K562 (cell line): Measurements from ENCODE around the gene MEF2C. TPM values are rescaled to one million over a fixed set of nuclear protein-coding genes. Genes with fewer than 3 reads are reported as not detected.

Experiments
- ARID1B ChIP-seq: fragments of 450-650 bp; IDR thresholded peaks from 2 replicates; pipeline ENCODE4 v1.6.1; 2016; ENCODE audit warnings: antibody characterized with exemption, mild to moderate bottlenecking, inconsistent platforms
- BRD9 ChIP-seq: fragments of 450-650 bp; IDR thresholded peaks from 2 replicates; pipeline ENCODE4 v1.6.1; 2018; ENCODE audit warnings: low read depth; ENCODE audit not compliant: partially characterized antibody
- CBFA2T2 ChIP-seq: fragments of 450-650 bp; conservative IDR thresholded peaks from 2 replicates; pipeline ENCODE4 v1.6.1; 2017; ENCODE audit warnings: mild to moderate bottlenecking
- EP300 ChIP-seq: IDR thresholded peaks from 2 replicates; pipeline ENCODE4 v1.6.1; 2012; ENCODE audit warnings: low read length, improper control_type of control experiment
- ETV5 ChIP-seq: sonication (generic); formaldehyde crosslinking; IDR thresholded peaks from 2 replicates; pipeline ENCODE4 v1.4.0; 2020; ENCODE audit warnings: low read depth, mild to moderate bottlenecking, missing genetic modification reagents
- KLF1 ChIP-seq: fragments of 450-650 bp; IDR thresholded peaks from 2 replicates; pipeline ENCODE4 v1.6.1; 2016; ENCODE audit warnings: missing genetic modification characterization, missing compliant biosample characterization
- LARP7 ChIP-seq: fragments of 450-650 bp; IDR thresholded peaks from 2 replicates; pipeline ENCODE4 v1.6.1; 2016
- LEF1 ChIP-seq: fragments of 450-650 bp; IDR thresholded peaks from 2 replicates; pipeline ENCODE4 v1.6.1; 2016; ENCODE audit warnings: mild to moderate bottlenecking
- NCOR1 ChIP-seq: fragments of 450-650 bp; IDR thresholded peaks from 2 replicates; pipeline ENCODE4 v1.6.1; 2016; ENCODE audit warnings: mild to moderate bottlenecking, moderate library complexity
- NEUROD1 ChIP-seq: fragments of 150-350 bp; IDR thresholded peaks from 2 replicates; pipeline ENCODE4 v1.6.1; 2014; ENCODE audit warnings: borderline replicate concordance, low read length, low read depth; ENCODE audit not compliant: partially characterized antibody
- NFIC ChIP-seq: fragments of 450-650 bp; IDR thresholded peaks from 2 replicates; pipeline ENCODE4 v1.6.1; 2017; ENCODE audit warnings: mild to moderate bottlenecking, inconsistent platforms
- PML ChIP-seq: IDR thresholded peaks from 2 replicates; pipeline ENCODE4 v1.6.1; 2012; ENCODE audit warnings: low read length, inconsistent platforms
- SMARCA4 ChIP-seq: fragments of 450-650 bp; IDR thresholded peaks from 2 replicates; pipeline ENCODE4 v1.6.1; 2016
- SMARCE1 ChIP-seq: fragments of 450-650 bp; IDR thresholded peaks from 2 replicates; pipeline ENCODE4 v1.7.1; 2016; ENCODE audit warnings: mild to moderate bottlenecking
- STAT5A ChIP-seq: IDR thresholded peaks from 2 replicates; pipeline ENCODE4 v1.6.1; 2012; ENCODE audit warnings: low read length, inconsistent platforms, borderline replicate concordance
- TAF1 ChIP-seq: IDR thresholded peaks from 2 replicates; pipeline ENCODE4 v1.6.1; 2011; ENCODE audit warnings: mild to moderate bottlenecking, low read length, moderate library complexity; ENCODE audit not compliant: insufficient read depth, control insufficient read depth, severe bottlenecking; ENCODE audit errors: extremely low read depth
- TBL1XR1 ChIP-seq, 2 experiments: IDR thresholded peaks; 2 replicates each; pipeline ENCODE4 v1.6.1; 2012; ENCODE audit warnings: improper control_type of control experiment in 2 of 2, low read length in 2 of 2, mild to moderate bottlenecking in 1 of 2
- TSC22D4 ChIP-seq: fragments of 450-650 bp; IDR thresholded peaks from 2 replicates; pipeline ENCODE4 v1.6.1; 2016; ENCODE audit warnings: missing genetic modification characterization, missing biosample characterization, control low read depth
- ZBED1 ChIP-seq: IDR thresholded peaks from 2 replicates; pipeline ENCODE4 v1.6.1; 2014
- ZNF384 ChIP-seq: IDR thresholded peaks from 2 replicates; pipeline ENCODE4 v1.6.1; 2012; ENCODE audit warnings: low read depth, low read length, improper control_type of control experiment
- ZNF79 ChIP-seq: fragments of 250-450 bp; sonication (Bioruptor Pico); IDR thresholded peaks from 2 replicates; pipeline ENCODE4 v1.4.0; 2020; ENCODE audit warnings: low read depth, mild to moderate bottlenecking, moderate library complexity
- polyA plus RNA-seq, 8 experiments: library from polyadenylated mRNA; depleted of rRNA in 4 of 8; stranded (reverse) in 5 of 8; unstranded in 3 of 8; fragments of >200 nt; fragmentation: Nextera tagmentation in 2 of 8; fragmentation: Illumina TruSeq in 1 of 8; extraction: Ambion mirVana in 2 of 8; extraction: Trizol in 1 of 8; gene quantifications; 2 replicates each; pipeline versions ENCODE4 v1.2.1 to v1.2.3, GENCODE V29; 2011 to 2014; ENCODE audit warnings: inconsistent platforms in 1 of 8, missing spikeins in 1 of 8
- total RNA-seq, 7 experiments: library from RNA; depleted of rRNA in 6 of 7; stranded (reverse); fragments of >200 nt in 6 of 7; fragmentation: Illumina TruSeq in 2 of 7; extraction: Trizol in 2 of 7; gene quantifications; 2 replicates each; pipeline versions ENCODE4 v1.2.1 to v1.2.3, GENCODE V29; 2011 to 2021; ENCODE audit warnings: low replicate concordance in 1 of 7
- TF ChIP-seq, protein P1 (sequence below): sonication (generic); formaldehyde crosslinking; IDR thresholded peaks from 2 replicates; pipeline ENCODE4 v1.4.0; 2020; ENCODE audit warnings: mild to moderate bottlenecking, missing genetic modification reagents
- TF ChIP-seq, protein P2 (sequence below): sonication (generic); formaldehyde crosslinking; IDR thresholded peaks from 2 replicates; pipeline ENCODE4 v1.8.1; 2023; ENCODE audit warnings: mild to moderate bottlenecking, missing genetic modification reagents
- TF ChIP-seq, protein P3 (sequence below): sonication (generic); formaldehyde crosslinking; IDR thresholded peaks from 2 replicates; pipeline ENCODE4 v1.8.0; 2022; ENCODE audit warnings: mild to moderate bottlenecking, missing genetic modification reagents

The MEF2C gene
- total and polyA plus RNA-seq, 9 of the 15 experiments (the other 6 are each of a cell fraction or from before 2014, with no cell fraction given) = 25.1 to 67.8 (median 58.3) TPM

DNA sequence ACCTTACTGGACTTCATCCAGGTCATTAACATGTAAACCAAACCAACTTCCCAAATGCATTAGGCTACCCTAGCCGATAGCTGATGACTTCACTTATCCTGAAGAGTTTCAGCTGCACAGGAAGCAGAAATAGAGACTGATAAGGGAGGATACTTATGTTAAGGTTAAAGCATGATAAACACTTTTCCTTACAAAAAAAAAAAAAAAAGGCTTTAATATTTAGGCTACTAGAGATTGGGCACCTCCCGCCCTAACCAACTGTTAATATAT is 1.6 kb upstream of the MEF2C start (continued):
- TF ChIP-seq, protein P1, sequence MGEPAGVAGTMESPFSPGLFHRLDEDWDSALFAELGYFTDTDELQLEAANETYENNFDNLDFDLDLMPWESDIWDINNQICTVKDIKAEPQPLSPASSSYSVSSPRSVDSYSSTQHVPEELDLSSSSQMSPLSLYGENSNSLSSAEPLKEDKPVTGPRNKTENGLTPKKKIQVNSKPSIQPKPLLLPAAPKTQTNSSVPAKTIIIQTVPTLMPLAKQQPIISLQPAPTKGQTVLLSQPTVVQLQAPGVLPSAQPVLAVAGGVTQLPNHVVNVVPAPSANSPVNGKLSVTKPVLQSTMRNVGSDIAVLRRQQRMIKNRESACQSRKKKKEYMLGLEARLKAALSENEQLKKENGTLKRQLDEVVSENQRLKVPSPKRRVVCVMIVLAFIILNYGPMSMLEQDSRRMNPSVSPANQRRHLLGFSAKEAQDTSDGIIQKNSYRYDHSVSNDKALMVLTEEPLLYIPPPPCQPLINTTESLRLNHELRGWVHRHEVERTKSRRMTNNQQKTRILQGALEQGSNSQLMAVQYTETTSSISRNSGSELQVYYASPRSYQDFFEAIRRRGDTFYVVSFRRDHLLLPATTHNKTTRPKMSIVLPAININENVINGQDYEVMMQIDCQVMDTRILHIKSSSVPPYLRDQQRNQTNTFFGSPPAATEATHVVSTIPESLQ = 0 out of 2 replicates have a peak, but pooled peaks have one; percentile 5
- TF ChIP-seq ETV5 (CRISPR knock-in tag) (peak; percentile 78; the same call in 1 of the 2 replicates), NFIC (peak; percentile 85), ZNF384 (peak; percentile 78), PML (0 out of 2 replicates have a peak, but pooled peaks have one; percentile 22), NEUROD1 (no peak), SMARCA4 (peak; percentile 72), LEF1 (no peak), ZNF79 (CRISPR knock-in tag) (no peak), EP300 (peak; percentile 86; the same call in 1 of the 2 replicates), NCOR1 (peak; percentile 72), BRD9 (peak; percentile 37), LARP7 (no peak), CBFA2T2 (peak; percentile 77), TAF1 (peak; percentile 5), TBL1XR1 (IDR thresholded peaks at IDR 0.05; ENCODE audit: low read length in 2 of 2) (peak in 1 of 2 experiments; percentile 78; a peak in 2 of 4 replicates), SMARCE1 (0 out of 2 replicates have a peak, but pooled peaks have one; percentile 51), KLF1 (no peak), TSC22D4 (no peak), ARID1B (peak; percentile 79), STAT5A (peak; percentile 29; the same call in 1 of the 2 replicates), ZBED1 (0 out of 2 replicates have a peak, but pooled peaks have one; percentile 35)
- TF ChIP-seq, protein P2, sequence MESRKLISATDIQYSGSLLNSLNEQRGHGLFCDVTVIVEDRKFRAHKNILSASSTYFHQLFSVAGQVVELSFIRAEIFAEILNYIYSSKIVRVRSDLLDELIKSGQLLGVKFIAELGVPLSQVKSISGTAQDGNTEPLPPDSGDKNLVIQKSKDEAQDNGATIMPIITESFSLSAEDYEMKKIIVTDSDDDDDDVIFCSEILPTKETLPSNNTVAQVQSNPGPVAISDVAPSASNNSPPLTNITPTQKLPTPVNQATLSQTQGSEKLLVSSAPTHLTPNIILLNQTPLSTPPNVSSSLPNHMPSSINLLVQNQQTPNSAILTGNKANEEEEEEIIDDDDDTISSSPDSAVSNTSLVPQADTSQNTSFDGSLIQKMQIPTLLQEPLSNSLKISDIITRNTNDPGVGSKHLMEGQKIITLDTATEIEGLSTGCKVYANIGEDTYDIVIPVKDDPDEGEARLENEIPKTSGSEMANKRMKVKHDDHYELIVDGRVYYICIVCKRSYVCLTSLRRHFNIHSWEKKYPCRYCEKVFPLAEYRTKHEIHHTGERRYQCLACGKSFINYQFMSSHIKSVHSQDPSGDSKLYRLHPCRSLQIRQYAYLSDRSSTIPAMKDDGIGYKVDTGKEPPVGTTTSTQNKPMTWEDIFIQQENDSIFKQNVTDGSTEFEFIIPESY (CRISPR knock-in tag) = no peak
- TF ChIP-seq, protein P3, sequence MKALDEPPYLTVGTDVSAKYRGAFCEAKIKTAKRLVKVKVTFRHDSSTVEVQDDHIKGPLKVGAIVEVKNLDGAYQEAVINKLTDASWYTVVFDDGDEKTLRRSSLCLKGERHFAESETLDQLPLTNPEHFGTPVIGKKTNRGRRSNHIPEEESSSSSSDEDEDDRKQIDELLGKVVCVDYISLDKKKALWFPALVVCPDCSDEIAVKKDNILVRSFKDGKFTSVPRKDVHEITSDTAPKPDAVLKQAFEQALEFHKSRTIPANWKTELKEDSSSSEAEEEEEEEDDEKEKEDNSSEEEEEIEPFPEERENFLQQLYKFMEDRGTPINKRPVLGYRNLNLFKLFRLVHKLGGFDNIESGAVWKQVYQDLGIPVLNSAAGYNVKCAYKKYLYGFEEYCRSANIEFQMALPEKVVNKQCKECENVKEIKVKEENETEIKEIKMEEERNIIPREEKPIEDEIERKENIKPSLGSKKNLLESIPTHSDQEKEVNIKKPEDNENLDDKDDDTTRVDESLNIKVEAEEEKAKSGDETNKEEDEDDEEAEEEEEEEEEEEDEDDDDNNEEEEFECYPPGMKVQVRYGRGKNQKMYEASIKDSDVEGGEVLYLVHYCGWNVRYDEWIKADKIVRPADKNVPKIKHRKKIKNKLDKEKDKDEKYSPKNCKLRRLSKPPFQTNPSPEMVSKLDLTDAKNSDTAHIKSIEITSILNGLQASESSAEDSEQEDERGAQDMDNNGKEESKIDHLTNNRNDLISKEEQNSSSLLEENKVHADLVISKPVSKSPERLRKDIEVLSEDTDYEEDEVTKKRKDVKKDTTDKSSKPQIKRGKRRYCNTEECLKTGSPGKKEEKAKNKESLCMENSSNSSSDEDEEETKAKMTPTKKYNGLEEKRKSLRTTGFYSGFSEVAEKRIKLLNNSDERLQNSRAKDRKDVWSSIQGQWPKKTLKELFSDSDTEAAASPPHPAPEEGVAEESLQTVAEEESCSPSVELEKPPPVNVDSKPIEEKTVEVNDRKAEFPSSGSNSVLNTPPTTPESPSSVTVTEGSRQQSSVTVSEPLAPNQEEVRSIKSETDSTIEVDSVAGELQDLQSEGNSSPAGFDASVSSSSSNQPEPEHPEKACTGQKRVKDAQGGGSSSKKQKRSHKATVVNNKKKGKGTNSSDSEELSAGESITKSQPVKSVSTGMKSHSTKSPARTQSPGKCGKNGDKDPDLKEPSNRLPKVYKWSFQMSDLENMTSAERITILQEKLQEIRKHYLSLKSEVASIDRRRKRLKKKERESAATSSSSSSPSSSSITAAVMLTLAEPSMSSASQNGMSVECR (CRISPR knock-in tag) = no peak
